GM18951 (cell line): ENCODE data around the gene SIGLEC10.
"Not testable (repeated sequence)": the region's sequence is repeated elsewhere in the genome, so short reads cannot be mapped to it uniquely, and the experiment has no call there.

ENCODE experiments used
- POLR2A ChIP-seq: IDR thresholded peaks from 4 replicates; pipeline ENCODE4 v1.6.1; 2011; ENCODE audit warnings: mild to moderate bottlenecking; ENCODE audit not compliant: insufficient read length, insufficient read depth; ENCODE audit errors: extremely low read depth
- in situ Hi-C: fragments of 300-500 bp; cut with MboI; formaldehyde crosslinking; loops from one replicate; pipeline ENCODE4 v1.12.0; 2022; ENCODE audit warnings: low sequenced_read_pairs, mixed read lengths, inconsistent platforms; ENCODE audit not compliant: unreplicated experiment

The SIGLEC10 gene, protein sequence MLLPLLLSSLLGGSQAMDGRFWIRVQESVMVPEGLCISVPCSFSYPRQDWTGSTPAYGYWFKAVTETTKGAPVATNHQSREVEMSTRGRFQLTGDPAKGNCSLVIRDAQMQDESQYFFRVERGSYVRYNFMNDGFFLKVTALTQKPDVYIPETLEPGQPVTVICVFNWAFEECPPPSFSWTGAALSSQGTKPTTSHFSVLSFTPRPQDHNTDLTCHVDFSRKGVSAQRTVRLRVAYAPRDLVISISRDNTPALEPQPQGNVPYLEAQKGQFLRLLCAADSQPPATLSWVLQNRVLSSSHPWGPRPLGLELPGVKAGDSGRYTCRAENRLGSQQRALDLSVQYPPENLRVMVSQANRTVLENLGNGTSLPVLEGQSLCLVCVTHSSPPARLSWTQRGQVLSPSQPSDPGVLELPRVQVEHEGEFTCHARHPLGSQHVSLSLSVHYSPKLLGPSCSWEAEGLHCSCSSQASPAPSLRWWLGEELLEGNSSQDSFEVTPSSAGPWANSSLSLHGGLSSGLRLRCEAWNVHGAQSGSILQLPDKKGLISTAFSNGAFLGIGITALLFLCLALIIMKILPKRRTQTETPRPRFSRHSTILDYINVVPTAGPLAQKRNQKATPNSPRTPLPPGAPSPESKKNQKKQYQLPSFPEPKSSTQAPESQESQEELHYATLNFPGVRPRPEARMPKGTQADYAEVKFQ

DNA sequence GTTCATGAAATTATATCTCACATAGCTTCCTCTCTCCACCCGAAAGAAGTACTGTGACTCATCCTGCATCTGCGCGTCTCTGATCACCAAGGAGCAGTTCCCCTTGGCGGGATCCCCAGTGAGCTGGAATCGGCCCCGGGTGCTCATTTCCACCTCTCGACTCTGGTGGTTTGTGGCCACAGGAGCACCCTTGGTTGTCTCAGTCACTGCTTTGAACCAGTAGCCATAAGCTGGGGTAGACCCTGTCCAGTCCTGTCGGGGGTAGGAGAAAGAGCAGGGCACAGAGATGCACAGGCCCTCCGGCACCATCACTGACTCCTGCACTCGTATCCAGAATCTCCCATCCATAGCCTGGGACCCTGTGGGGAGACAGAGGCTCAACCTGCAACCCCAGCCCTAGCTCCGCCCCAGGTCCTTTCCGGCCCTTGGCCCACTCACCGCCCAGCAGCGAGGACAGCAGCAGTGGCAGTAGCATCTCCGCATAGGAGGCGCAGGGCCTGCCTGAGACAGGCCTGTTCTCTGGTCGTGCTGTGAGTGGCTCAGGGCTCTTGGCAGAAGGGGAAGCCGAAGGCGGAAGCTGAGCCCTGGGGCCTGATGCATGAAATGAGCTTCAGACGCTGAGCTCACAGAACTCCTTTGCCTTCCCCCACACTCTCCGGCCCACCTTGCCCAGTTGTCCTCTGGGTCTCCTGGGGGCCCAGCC lies at the start of gene SIGLEC10:
SIGLEC10 (minus strand) TSS at position 536 of the 703 bp plus-strand sequence; CDS start at position 475, 61 bp downstream.
- peak; percentile 61 for TF ChIP-seq POLR2A
- in situ Hi-C loops, result no loop called here

DNA sequence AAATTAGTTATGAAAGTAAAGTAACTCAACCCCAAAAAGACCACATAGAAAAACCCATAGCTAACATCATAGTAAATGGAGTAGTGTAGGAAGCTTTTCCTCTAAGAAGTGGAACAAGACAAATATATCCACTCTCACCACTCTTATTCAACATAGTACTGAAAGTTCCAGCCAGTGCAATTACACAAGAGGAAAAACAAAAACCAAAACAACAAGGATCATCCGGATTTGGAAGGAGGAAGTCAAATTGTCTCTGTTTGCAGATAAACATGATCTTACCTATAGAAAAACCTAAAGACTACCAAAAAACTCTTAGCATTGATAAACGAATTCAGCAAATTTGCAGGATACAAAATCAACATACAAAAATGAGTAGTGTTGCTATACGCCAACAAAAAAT lies 49.3 kb upstream of the SIGLEC10 start:
- no peak for TF ChIP-seq POLR2A
- in situ Hi-C loops, result no loop called here

DNA sequence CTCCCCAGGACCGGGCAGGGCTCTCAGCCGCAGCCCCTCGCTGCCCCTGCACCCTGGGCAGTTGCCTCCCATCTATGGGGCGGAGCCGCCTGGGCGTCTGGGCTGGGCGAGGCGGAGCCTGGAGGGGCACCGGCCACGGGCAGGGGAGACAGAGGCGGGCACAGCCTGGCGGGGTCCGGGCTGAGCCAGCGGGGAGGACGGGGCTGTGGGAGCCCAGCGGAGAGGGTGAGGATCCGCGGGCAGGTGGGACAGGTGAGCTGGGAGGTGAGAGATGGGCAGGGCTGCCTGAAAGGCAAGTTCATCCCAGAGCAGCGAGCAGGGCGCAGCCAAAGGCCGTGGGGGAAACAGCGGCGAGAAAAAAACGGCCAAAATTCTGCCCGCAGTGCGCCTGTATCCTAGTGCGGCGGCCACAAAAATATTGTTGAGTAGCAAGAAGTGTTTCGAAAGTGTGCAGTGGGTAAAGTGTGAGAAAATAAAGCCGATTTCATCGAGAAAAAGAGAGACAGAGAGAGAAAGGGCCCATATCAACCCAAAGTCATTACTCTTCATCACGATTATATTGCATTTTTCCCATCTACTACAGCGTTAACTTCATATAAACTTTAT lies 46.6 kb upstream of the SIGLEC10 start:
- in situ Hi-C loops, result not testable (repeated sequence)

DNA sequence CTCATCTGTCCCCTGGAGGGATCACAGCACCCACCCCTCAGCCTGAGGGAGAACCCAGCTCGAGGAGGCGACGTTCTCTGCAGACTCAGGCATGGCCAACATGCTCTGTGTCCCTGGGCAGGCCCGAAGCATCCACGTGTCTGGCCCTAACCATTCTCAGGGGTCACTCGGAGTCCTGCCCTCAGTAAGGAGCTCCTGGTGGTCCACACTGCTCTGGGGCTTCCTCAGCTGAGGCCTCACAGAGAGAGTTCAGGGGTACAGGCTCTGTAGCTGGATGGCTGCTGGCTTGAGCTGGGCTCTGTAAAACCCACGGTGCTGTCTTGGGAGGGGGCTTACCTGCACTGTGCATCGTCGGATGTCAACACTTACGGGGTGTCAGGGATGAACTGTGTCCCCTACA lies 45.2 kb upstream of the SIGLEC10 start:
- in situ Hi-C loops, result no loop called here
- TF ChIP-seq POLR2A, result no peak

DNA sequence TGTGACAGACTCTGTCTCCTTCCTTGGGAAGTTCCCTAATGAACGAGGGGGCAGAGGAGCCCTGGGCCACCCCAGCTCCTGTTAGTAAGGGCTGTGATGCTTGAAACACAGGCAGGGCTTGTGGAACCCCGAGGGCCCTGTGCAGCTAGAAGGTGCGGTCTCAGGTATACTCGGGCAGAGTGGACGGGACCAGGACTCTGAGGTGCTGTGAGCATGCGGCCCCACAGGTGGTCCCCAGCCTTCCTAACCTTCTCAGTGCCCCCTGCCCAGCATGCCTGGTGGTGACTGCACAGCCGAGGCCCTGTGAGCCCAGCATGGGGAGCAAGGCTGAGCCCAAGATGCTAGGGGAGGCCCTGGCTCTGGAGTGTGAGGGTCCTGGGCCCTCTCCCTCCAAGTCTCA lies 44.8 kb upstream of the SIGLEC10 start:
- in situ Hi-C loops, result no loop called here

DNA sequence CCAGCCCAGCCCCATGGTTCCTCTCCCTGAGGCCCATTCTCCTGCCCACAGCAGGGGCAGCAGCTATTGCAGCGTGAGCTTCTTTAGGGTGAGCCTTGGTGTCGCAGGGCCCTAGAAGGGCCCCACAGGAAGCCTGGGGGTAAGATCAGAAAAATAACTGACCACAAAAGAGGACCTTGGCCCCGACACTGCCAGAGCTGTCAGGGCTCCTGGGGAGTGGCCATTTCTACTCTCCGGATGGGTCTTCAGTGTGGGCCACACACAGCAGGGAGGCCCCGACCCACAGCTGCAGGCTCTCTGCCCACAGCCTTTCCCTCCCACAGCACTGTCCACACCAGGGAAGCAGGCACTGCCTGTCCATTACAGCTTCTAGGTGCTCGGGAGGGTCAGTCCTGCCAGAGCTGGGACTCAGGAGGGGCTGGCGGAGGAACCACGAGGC lies 44.3 kb upstream of the SIGLEC10 start:
- TF ChIP-seq POLR2A, result no peak
- in situ Hi-C loops, result no loop called here

More for the DNA sequence above, 44.8 kb upstream of the SIGLEC10 start:
- TF ChIP-seq POLR2A, result no peak

DNA sequence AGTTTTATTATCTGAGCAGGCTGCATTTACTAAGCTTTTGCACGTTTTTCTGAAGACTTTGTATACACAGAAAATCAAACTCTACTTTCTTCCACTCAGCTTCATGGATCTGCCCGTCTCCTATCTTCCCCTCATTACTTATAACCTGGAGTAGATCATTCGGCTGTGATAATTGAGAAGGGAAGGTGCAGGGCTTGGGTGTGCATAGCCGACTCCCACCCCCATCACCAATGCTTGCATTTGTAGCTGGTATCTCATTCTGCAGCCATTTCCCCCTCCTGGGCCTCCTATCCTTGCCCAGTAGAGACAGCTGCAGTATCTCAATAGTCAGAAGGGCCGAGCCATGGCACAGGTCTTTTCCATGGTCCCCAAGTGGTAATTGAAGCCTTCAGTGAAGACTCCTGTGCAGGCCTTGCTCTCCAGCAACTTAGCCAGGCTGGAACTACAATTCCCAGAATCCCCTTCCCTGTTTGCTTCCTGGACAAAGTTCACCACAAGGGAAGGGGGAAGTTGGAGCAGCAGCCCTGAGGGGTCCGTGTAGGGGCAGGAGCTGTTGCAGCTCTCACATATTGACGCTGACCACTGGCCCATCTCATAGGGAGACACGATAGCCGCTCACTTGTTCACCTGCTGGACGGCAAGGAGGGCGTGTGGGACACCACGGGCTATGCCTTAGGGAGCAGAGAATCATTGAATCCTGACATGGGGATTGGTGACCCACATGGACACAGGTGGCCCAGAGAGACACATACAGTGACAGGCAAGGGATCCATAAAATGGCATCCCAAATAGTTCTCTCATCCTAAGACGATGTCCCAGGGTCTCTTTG lies 42.9 kb upstream of the SIGLEC10 start:
- TF ChIP-seq POLR2A, result no peak
- in situ Hi-C loops, result no loop called here

DNA sequence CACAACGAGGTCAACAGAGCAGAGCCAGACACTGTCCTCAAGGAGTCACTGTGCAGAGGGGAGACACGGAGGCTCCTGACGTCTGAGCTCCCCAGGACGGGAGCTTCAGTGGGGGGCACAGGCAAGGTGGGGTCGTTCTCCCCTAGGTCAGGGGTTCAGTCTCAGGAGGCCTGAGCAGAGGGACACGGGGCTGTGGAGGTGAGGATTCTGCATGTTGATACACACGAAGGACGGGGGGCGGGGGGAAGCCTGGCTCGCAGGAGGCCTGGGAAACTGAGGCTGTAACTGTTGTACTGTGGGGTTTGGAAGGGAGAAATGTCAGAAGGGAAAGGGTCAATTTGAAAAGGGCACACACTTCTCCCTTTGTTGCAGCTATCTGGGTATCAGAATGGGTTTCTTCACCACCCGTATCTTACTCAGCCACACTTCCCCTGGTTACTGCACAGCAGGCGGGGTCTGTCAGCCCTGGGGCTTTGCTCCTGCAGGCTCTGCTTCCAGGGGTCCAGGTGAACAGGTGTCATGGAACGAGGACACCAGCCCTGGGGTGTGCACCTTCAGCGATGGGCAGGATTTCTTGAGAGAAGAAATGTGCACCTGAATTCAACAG lies 41.6 kb upstream of the SIGLEC10 start:
- no peak for TF ChIP-seq POLR2A
- in situ Hi-C loops, result no loop called here

DNA sequence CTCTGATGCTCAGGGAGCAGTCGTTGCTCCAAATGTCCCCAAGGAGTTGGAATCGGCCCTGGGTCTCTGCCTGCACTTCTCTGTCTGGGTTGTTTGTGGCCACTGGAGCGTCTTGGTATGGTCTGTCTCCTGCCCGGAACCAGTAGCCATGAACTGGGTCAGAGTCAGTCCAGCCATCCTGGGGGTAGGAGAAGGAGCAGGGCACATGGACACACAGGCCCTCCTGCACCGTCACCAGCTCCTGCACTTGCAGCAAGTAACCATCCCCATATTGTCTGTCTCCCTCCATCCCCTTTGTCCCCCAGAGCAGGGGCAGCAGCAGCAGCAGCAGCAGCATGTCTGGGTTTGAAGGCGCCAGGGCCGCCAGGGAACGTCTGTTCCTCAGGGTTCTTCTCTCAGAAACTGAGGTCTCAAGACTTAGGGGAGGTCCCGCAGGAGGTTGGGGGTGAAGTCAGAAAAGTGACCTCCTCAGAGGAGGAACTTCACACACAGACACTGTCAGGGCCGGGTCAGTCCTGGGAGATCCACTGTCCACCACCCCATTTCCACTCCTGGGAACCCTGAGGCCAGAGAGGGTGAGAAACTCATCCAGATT lies 40.7 kb upstream of the SIGLEC10 start, which contains the start of gene SIGLEC8:
SIGLEC8 (minus strand) TSS at position 404 of the 595 bp plus-strand sequence; CDS start at position 337, 67 bp downstream.
- TF ChIP-seq POLR2A, result no peak

DNA sequence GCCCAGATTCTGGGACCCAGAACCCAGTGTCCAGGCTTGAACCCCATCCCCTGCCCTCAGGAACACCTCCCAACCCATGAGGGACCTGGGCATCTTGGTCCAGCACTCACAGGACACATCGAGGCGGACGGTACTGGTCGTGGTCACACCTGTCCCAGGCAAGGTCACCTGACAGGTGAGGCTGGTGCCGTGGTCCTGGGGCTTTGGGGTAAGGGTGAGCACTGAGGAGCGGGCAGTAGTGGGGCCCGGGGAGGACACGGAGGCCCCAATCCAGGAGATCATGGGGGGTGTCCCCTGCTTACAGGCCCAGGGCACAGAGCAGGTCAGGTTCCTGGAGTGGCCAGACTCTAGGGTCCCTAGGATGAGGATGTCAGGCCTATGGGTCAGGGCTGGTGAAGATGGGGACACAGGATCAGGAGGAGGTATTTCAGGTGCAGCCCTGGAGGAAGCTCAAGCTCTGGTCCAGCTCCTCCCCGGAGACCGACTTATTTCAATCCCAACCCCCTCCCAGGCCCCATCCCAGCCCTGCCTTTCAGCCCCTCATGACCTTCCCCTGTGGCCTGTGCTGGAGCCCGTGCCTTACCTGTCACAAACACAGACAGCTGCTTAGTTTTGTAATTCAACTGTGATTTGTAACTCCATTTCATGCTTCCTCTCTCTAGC lies 40.0 kb upstream of the SIGLEC10 start:
- no peak for TF ChIP-seq POLR2A
- in situ Hi-C loops, result no loop called here

More for the DNA sequence above, 40.7 kb upstream of the SIGLEC10 start, which contains the start of gene SIGLEC8:
- in situ Hi-C loops, result no loop called here
